ENCODE data around the gene CHPF2. TPM values are rescaled to one million over a fixed set of nuclear protein-coding genes. Genes with fewer than 3 reads are reported as not detected.
A peak's percentile ranks its signal among the peaks of the same experiment; 100 is the strongest.

CHPF2 gene
- total RNA-seq, 1 donor from 2014 or later: 31.7 TPM

GRCh38 chr7:151246102-151246850 is 14.0 kb downstream of the CHPF2 start:
- DNase-seq (ENCODE audit: low read depth in 2 of 2): no peak

- no peak for DNase-seq (ENCODE audit: low read depth in 2 of 2)
Measured at GRCh38 chr7:151246851-151247580, 14.7 kb downstream of the CHPF2 start.

GRCh38 chr7:151247611-151248345 is 15.5 kb downstream of the CHPF2 start:
- DNase-seq (ENCODE audit: low read depth in 2 of 2): no peak

- DNase-seq (ENCODE audit: low read depth in 2 of 2): peak; percentile 51 to 61
Measured at GRCh38 chr7:151248346-151249033, 16.2 kb downstream of the CHPF2 start, which contains the start of gene SMARCD3. Gene SMARCD3, minus strand, starts transcription at chr7:151248694. Its CDS starts 132 bp downstream, at chr7:151248562.

GRCh38 chr7:151249034-151249731 is 16.9 kb downstream of the CHPF2 start:
- DNase-seq (ENCODE audit: low read depth in 2 of 2): peak; percentile 57 to 59

- DNase-seq (ENCODE audit: low read depth in 2 of 2): no peak
Measured at GRCh38 chr7:151249732-151250072, 17.4 kb downstream of the CHPF2 start.

- DNase-seq (ENCODE audit: low read depth in 2 of 2): no peak
Measured at GRCh38 chr7:151250181-151251132, 18.2 kb downstream of the CHPF2 start.

- DNase-seq (ENCODE audit: low read depth in 2 of 2): no peak
Measured at GRCh38 chr7:151251328-151251688, 19.0 kb downstream of the CHPF2 start.

- peak; percentile 56 to 59 for DNase-seq (ENCODE audit: low read depth in 2 of 2)
Measured at GRCh38 chr7:151251689-151252560, 19.6 kb downstream of the CHPF2 start.

GRCh38 chr7:151252561-151252835 is 20.2 kb downstream of the CHPF2 start:
- no peak for DNase-seq (ENCODE audit: low read depth in 2 of 2)

GRCh38 chr7:151252961-151253711 is 20.9 kb downstream of the CHPF2 start:
- DNase-seq (ENCODE audit: low read depth in 2 of 2): no peak

GRCh38 chr7:151254316-151254715 is 22.0 kb downstream of the CHPF2 start:
- no peak for DNase-seq (ENCODE audit: low read depth in 2 of 2)

GRCh38 chr7:151254851-151255250 is 22.6 kb downstream of the CHPF2 start:
- no peak for DNase-seq (ENCODE audit: low read depth in 2 of 2)

GRCh38 chr7:151255390-151255789 is 23.1 kb downstream of the CHPF2 start:
- DNase-seq (ENCODE audit: low read depth in 2 of 2): no peak

- DNase-seq (ENCODE audit: low read depth in 2 of 2): no peak
Measured at GRCh38 chr7:151256410-151257045, 24.2 kb downstream of the CHPF2 start.

GRCh38 chr7:151257990-151258389 is 25.7 kb downstream of the CHPF2 start:
- no peak for DNase-seq (ENCODE audit: low read depth in 2 of 2)

- DNase-seq (ENCODE audit: low read depth in 2 of 2): no peak
Measured at GRCh38 chr7:151260471-151260870, 28.2 kb downstream of the CHPF2 start.

GRCh38 chr7:151260883-151261282 is 28.6 kb downstream of the CHPF2 start:
- no peak for DNase-seq (ENCODE audit: low read depth in 2 of 2)

Data from lung microvascular endothelial cell (primary cell).